ENCODE data around the gene CCDC51. TPM values are rescaled to one million over a fixed set of nuclear protein-coding genes. Genes with fewer than 3 reads are reported as not detected.

Gene CCDC51
- total and polyA plus RNA-seq, 2 experiments from 2014 or later: 20.8 to 24.1 TPM

- Histone ChIP-seq H4K20me1 (replicated peaks; ENCODE audit: insufficient read depth) (no peaks in the 10 kb centered on the region; the same call in 1 of the 2 replicates), H3K4me3 (no peak overlapping the region), H3K36me3 (ENCODE audit: insufficient read depth) (peaks cover 13% of the 10 kb centered on the region), H3F3A (replicated peaks; ENCODE audit: low read depth) (no peaks in the 10 kb centered on the region), H3K4me2 (no peak overlapping the region), H3K79me2 (replicated peaks; ENCODE audit: insufficient read depth) (no peaks in the 10 kb centered on the region), H3K9me2 (ENCODE audit: insufficient read depth) (no peaks in the 10 kb centered on the region), H2AFZ (no peak overlapping the region), H3K27ac (ENCODE audit: low read depth) (no peak overlapping the region), H3K4me1 (ENCODE audit: insufficient read depth) (no peaks in the 10 kb centered on the region), H3K27me3 (ENCODE audit: insufficient read depth) (no peaks in the 10 kb centered on the region)
- no peaks in the 10 kb centered on the region for H3K4me1 Mint-ChIP-seq
- no peak overlapping the region for H3K4me3 Mint-ChIP-seq
- TF ChIP-seq REST (IDR thresholded peaks at IDR 0.05; ENCODE audit: unreplicated experiment) (no peak), ZNF462 (CRISPR knock-in tag; IDR thresholded peaks at IDR 0.05) (no peak), NANOG (IDR thresholded peaks at IDR 0.05; ENCODE audit: borderline replicate concordance) (no peak), CREB1 (CRISPR knock-in tag; IDR thresholded peaks at IDR 0.05; ENCODE audit: low read depth) (no peak), POLR2AphosphoS5 (IDR thresholded peaks at IDR 0.05; ENCODE audit: low read depth) (no peak), CTCF (conservative IDR thresholded peaks at IDR 0.05; ENCODE audit: low read depth in 2 of 2) (no peak), EZH2 (IDR thresholded peaks at IDR 0.05; ENCODE audit: low read depth, unreplicated experiment) (no peak), ZNF114 (CRISPR knock-in tag; IDR thresholded peaks at IDR 0.05) (no peak), ZNF331 (CRISPR knock-in tag; IDR thresholded peaks at IDR 0.05; ENCODE audit: low read depth) (no peak), STAT1 (IDR thresholded peaks at IDR 0.05; ENCODE audit: unreplicated experiment) (no peak), ETS1 (IDR thresholded peaks at IDR 0.05) (no peak), EZH2phosphoT487 (IDR thresholded peaks at IDR 0.05; ENCODE audit: unreplicated experiment) (no peak), JUNB (IDR thresholded peaks at IDR 0.05; ENCODE audit: unreplicated experiment) (no peak)
- ATAC-seq: no peak
- H3K27me3 Mint-ChIP-seq (ENCODE audit: insufficient read depth, low read depth, poor library complexity): peaks cover 7% of the 10 kb centered on the region
- peaks cover 90% of the 10 kb centered on the region for H3K36me3 Mint-ChIP-seq (ENCODE audit: low read depth)
- H3K27ac Mint-ChIP-seq: no peak overlapping the region
- no peaks in the 10 kb centered on the region for H3K9me3 Mint-ChIP-seq
- no peak for DNase-seq (ENCODE audit: low spot score)
Observed at GRCh38 chr3:48405971-48406370, 33.9 kb downstream of the CCDC51 start.

Data from GM23338 (cell line).